ENCODE results near the gene TEAD4.

Gene TEAD4

DNA sequence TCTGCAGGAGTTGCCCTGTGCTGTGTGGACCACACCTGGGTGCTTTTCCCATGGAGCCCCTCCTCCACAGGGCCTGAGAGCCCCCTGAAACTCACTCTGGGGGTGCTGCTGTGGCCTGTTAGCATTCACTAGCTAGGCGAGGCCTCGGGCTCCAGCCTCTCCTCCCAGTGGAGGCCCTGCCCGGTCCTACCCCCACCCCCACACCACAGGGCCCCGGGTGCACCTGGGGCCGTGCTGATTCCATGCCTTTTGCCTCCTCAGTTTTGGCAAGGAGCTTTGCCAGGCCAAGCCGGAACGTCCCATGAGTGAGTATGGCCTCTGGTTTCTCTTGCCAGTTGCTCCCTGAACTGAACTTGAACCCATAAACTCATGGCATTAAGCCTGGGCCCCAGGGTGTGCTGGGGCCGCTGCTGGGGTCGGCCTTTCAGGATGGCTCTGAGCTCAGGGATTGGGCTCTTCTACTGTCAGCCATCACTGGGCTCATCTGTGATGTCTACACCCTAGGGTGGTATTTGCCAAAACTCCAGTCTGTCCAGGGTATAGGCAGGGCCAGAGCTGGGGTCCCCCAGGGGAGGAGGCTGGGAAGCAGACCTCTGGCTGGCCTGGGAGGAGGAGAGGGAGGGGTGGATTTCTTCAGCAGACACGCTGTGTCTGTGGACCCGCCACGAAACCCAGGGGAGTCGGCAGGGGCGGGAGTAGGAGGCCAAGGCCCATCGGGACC, 59.2 kb downstream of the TEAD4 start:
- H3K27me3 Mint-ChIP-seq (ENCODE audit: low read depth): peaks cover 3% of the 10 kb centered on the region
- H3K4me3 Mint-ChIP-seq: no peak overlapping the region
- H3K4me1 Mint-ChIP-seq: peaks cover 27% of the 10 kb centered on the region
- H3K9me3 Mint-ChIP-seq: no peaks in the 10 kb centered on the region
- H3K36me3 Mint-ChIP-seq (ENCODE audit: low read depth): peaks cover 17% of the 10 kb centered on the region
- TF ChIP-seq, protein P1, sequence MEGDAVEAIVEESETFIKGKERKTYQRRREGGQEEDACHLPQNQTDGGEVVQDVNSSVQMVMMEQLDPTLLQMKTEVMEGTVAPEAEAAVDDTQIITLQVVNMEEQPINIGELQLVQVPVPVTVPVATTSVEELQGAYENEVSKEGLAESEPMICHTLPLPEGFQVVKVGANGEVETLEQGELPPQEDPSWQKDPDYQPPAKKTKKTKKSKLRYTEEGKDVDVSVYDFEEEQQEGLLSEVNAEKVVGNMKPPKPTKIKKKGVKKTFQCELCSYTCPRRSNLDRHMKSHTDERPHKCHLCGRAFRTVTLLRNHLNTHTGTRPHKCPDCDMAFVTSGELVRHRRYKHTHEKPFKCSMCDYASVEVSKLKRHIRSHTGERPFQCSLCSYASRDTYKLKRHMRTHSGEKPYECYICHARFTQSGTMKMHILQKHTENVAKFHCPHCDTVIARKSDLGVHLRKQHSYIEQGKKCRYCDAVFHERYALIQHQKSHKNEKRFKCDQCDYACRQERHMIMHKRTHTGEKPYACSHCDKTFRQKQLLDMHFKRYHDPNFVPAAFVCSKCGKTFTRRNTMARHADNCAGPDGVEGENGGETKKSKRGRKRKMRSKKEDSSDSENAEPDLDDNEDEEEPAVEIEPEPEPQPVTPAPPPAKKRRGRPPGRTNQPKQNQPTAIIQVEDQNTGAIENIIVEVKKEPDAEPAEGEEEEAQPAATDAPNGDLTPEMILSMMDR (IDR thresholded peaks at IDR 0.05; ENCODE audit: unreplicated experiment in 3 of 3): no peak
- no peak overlapping the region for H3K27ac Mint-ChIP-seq

DNA sequence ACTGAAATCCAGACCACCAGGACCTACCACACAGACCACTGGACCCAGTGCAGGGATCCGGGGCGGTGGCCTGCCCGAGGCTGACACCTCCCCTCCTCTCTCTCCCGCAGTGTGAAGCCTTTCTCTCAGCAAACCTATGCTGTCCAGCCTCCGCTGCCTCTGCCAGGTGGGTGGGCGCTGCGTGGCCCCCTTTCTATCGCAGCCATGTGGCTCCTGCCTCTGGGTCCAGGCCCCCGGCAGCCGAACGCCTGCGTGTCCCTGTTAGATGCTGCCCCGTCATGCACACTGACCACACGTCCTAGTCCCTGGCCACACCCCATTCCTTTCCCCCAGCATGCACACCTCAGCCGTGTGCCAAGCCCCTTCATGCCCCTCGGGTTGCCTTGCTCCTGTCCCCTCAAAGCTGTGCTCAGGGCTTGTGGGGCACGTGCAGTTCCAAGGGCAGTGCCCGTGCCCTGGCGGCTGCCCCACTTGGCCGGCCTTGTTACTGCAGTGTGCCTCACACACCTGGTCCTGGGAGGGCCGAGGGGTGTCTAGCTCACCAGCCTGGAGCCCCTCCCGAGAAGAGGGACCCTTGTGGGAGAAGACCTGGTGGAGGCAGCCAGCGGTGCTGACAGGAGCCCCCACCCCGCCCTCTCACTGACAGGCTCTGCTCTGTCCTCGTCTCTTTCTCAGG, 59.9 kb downstream of the TEAD4 start:
- H3K4me1 Mint-ChIP-seq: peaks cover 23% of the 10 kb centered on the region
- no peak overlapping the region for H3K27ac Mint-ChIP-seq
- H3K36me3 Mint-ChIP-seq (ENCODE audit: low read depth): peaks cover 17% of the 10 kb centered on the region
- peaks cover 3% of the 10 kb centered on the region for H3K27me3 Mint-ChIP-seq (ENCODE audit: low read depth)
- H3K9me3 Mint-ChIP-seq: no peaks in the 10 kb centered on the region
- TF ChIP-seq, protein P1 (IDR thresholded peaks at IDR 0.05; ENCODE audit: unreplicated experiment in 3 of 3): no peak
- H3K4me3 Mint-ChIP-seq: no peak overlapping the region

DNA sequence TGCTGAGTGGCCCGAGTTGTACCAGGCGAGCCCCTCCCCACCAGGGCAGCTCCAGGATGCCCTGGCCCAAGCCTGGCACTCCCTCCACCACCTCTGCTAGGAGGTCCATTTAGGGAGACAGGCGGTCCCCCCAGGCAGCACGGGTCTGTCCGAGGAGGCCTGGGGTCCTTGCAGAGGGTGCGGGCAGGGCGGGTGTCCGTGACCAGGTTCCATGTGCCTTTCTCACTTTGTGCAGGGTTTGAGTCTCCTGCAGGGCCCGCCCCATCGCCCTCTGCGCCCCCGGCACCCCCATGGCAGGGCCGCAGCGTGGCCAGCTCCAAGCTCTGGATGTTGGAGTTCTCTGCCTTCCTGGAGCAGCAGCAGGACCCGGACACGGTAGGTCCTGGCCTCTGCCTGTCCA, 61.2 kb downstream of the TEAD4 start:
- Mint-ChIP-seq H3K27me3 (ENCODE audit: low read depth) (peaks cover 3% of the 10 kb centered on the region), H3K9me3 (no peaks in the 10 kb centered on the region), H3K27ac (no peak overlapping the region), H3K4me3 (no peak overlapping the region), H3K4me1 (peaks cover 16% of the 10 kb centered on the region), H3K36me3 (ENCODE audit: low read depth) (peaks cover 22% of the 10 kb centered on the region)
- TF ChIP-seq, protein P1 (IDR thresholded peaks at IDR 0.05; ENCODE audit: unreplicated experiment in 3 of 3): no peak

DNA sequence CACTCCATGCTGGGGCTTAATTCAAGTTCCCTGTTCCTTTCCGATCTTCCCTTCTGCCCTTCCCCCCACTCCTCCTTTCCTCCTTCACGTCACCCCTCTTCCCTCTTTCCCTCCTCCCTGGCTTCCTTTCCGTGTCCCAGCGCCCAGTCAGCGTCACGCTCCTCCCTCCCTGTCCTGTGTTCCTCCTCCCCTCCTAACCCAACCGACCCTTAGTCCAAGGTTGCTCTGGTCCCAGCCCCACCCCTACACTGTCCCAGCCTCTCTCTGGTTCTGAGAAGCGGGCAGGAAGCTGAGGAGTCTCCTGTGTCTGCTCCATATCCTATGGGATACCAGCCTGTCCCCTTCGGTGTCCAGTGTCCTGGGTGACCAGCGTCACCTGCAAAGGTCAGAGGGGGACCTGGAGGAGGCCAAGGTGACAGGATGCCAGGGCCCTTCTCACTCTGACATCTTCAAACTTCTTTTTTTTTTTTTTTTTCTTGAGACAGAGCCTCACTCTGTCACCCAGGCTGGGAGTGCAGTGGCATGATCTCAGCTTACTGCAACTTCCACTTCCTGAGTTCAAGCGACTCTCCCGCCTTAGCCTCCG, 61.7 kb downstream of the TEAD4 start:
- TF ChIP-seq, protein P1 (IDR thresholded peaks at IDR 0.05; ENCODE audit: unreplicated experiment in 3 of 3): no peak
- Mint-ChIP-seq H3K4me1 (peaks cover 12% of the 10 kb centered on the region), H3K27me3 (ENCODE audit: low read depth) (peaks cover 3% of the 10 kb centered on the region), H3K9me3 (no peaks in the 10 kb centered on the region), H3K27ac (no peak overlapping the region), H3K4me3 (no peak overlapping the region), H3K36me3 (ENCODE audit: low read depth) (peaks cover 23% of the 10 kb centered on the region)

DNA sequence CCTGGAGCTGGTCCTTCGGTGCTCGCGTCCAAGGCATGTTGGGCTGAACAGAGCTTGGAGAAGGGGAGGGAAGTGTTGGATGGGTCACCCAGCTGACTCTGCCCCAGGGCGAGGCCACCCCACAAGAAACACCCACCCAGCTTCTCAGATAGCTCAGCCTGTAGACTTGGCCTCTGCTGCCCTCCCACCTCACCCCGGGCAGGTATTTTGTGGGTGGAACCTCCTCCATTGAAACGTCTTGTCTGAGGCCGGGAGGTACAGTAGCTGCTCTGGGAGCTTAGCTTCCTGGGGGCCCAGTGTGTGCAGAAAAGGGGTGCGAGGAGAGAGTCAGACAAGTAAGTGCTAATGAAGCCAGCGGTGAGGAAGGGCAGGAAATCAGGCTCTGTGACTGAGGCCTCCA, 63.2 kb downstream of the TEAD4 start:
- peaks cover 38% of the 10 kb centered on the region for H3K36me3 Mint-ChIP-seq (ENCODE audit: low read depth)
- H3K4me1 Mint-ChIP-seq: peaks cover 6% of the 10 kb centered on the region
- H3K27me3 Mint-ChIP-seq (ENCODE audit: low read depth): peaks cover 3% of the 10 kb centered on the region
- no peak overlapping the region for H3K27ac Mint-ChIP-seq
- H3K9me3 Mint-ChIP-seq: no peaks in the 10 kb centered on the region
- TF ChIP-seq, protein P1 (IDR thresholded peaks at IDR 0.05; ENCODE audit: unreplicated experiment in 3 of 3): no peak
- no peak overlapping the region for H3K4me3 Mint-ChIP-seq
